Adrenal gland (tissue), 5 donors: ENCODE measurements around the gene FZD8.
A peak's percentile ranks its signal among the peaks of the same experiment; 100 is the strongest.

ENCODE experiments used
- POLR2A ChIP-seq, 2 donors: fragments of 450-650 bp; IDR thresholded peaks; one replicate each; pipeline ENCODE4 v1.6.1; 2017; ENCODE audit warnings: antibody characterized with exemption in 2 of 2, mild to moderate bottlenecking in 2 of 2, moderate library complexity in 1 of 2
- TF ChIP-seq, protein P1 (sequence below), 6 experiments: fragments of 450-650 bp in 4 of 6; fragments of 200-600 bp in 2 of 6; sonication (generic) in 1 of 6; IDR thresholded peaks; 1 replicate in 5 of 6; 2 replicates in 1 of 6; pipeline versions ENCODE4 v1.5.1 to v1.8.0; 2016 to 2021; ENCODE audit warnings: antibody characterized with exemption in 6 of 6, mild to moderate bottlenecking in 2 of 6, moderate library complexity in 1 of 6
- donor health status: DM: no; HTN: no; CAD: no.

DNA sequence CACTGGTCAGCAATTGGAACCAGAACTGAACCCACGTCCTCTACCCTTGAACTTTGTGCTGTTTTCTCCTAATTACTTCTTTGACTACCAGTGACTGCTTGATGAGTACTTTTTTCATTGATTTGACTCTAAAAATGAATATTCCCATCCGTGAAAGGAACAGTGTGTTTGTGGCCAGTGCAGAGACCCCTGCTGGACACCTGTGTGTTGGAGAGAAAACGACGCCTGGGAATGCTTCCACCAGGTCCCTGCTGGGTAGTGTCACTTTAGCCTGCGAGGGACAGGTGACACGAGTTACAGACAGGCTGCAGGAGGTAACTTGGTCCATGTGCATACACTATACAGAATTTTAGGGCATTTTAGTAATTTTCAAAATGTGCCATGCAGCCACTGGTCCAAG is 43.7 kb downstream of the FZD8 start:
- TF ChIP-seq, protein P1, sequence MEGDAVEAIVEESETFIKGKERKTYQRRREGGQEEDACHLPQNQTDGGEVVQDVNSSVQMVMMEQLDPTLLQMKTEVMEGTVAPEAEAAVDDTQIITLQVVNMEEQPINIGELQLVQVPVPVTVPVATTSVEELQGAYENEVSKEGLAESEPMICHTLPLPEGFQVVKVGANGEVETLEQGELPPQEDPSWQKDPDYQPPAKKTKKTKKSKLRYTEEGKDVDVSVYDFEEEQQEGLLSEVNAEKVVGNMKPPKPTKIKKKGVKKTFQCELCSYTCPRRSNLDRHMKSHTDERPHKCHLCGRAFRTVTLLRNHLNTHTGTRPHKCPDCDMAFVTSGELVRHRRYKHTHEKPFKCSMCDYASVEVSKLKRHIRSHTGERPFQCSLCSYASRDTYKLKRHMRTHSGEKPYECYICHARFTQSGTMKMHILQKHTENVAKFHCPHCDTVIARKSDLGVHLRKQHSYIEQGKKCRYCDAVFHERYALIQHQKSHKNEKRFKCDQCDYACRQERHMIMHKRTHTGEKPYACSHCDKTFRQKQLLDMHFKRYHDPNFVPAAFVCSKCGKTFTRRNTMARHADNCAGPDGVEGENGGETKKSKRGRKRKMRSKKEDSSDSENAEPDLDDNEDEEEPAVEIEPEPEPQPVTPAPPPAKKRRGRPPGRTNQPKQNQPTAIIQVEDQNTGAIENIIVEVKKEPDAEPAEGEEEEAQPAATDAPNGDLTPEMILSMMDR (IDR thresholded peaks at IDR 0.05) = peak; percentile 8 to 42 (median 28)
- TF ChIP-seq POLR2A (IDR thresholded peaks at IDR 0.05) = no peak
